Right atrium auricular region (tissue), 2 donors: Measurements from ENCODE around the gene RHOB. TPM values are rescaled to one million over a fixed set of nuclear protein-coding genes. Genes with fewer than 3 reads are reported as not detected.

Experiments used
- DNase-seq: peaks from one replicate; pipeline ENCODE4 v3.0.0-alpha.2; 2019; ENCODE audit warnings: low spot score
- H3K27ac ChIP-seq, 2 donors: fragments of 200-600 bp; sonication (generic); 1 replicate in 1 of 2; 2 replicates in 1 of 2; pipeline ENCODE4 v1.5.1; 2016 to 2019
- H3K27me3 ChIP-seq, 2 donors: fragments of 200-600 bp; sonication (generic); one replicate each; pipeline versions ENCODE4 v1.5.1 to v1.6.0; 2017 to 2019
- H3K36me3 ChIP-seq: fragments of 200-600 bp; sonication (generic); one replicate; pipeline ENCODE4 v1.5.1; 2016
- H3K4me1 ChIP-seq, 2 donors: fragments of 200-600 bp; sonication (generic); one replicate each; pipeline versions ENCODE4 v1.5.1 to v1.6.0; 2017 to 2019
- H3K4me3 ChIP-seq, 2 donors: fragments of 200-600 bp; sonication (generic); 1 replicate in 1 of 2; 2 replicates in 1 of 2; pipeline ENCODE4 v1.5.1; 2017 to 2019; ENCODE audit warnings: mild to moderate bottlenecking in 1 of 2, moderate library complexity in 1 of 2
- H3K9me3 ChIP-seq, 2 donors: fragments of 200-600 bp; sonication (generic); one replicate each; pipeline ENCODE4 v1.5.1; 2019
- CTCF ChIP-seq, 2 donors: fragments of 200-600 bp; sonication (generic); IDR thresholded peaks; one replicate each; pipeline ENCODE4 v1.5.1; 2019; ENCODE audit warnings: antibody characterized with exemption in 2 of 2
- total RNA-seq, 2 donors: library from RNA; depleted of rRNA; stranded (reverse); fragments of >200 nt; gene quantifications; one replicate each; pipeline ENCODE4 v1.1.0, GENCODE V29; 2016

RHOB gene
- total RNA-seq = 100 to 1,000 TPM; 471 to 664 TPM

- Histone ChIP-seq H3K4me3 (peak within 1 kb of the TSS; percentile 92 to 95), H3K27ac (peak within 1 kb of the TSS; percentile 99), H3K9me3 (no peaks in the 10 kb centered on the region), H3K27me3 (no peaks in the 10 kb centered on the region), H3K36me3 (peaks cover 29% of the 10 kb centered on the region), H3K4me1 (peaks cover 0 to 49% of the 10 kb centered on the region in 2 donors)
- TF ChIP-seq CTCF (IDR thresholded peaks at IDR 0.05) = no peak
- peak; percentile 100 for DNase-seq
Measured at GRCh38 chr2:20446917-20447436, at the start of gene RHOB. TSS of gene RHOB (plus strand) at chr2:20447074. CDS start at chr2:20447466, 392 bp downstream.

GRCh38 chr2:20397811-20398447 lies 48.9 kb upstream of the RHOB start:
- Histone ChIP-seq H3K4me1 (no peaks in the 10 kb centered on the region), H3K9me3 (no peaks in the 10 kb centered on the region), H3K27me3 (no peaks in the 10 kb centered on the region), H3K4me3 (no peak overlapping the region), H3K27ac (no peak overlapping the region), H3K36me3 (no peaks in the 10 kb centered on the region)
- peak; percentile 55 for DNase-seq
- no peak for TF ChIP-seq CTCF (IDR thresholded peaks at IDR 0.05)

GRCh38 chr2:20398956-20399567 lies 47.8 kb upstream of the RHOB start:
- TF ChIP-seq CTCF (IDR thresholded peaks at IDR 0.05) = no peak
- no peaks in the 10 kb centered on the region for H3K4me1 ChIP-seq
- H3K9me3 ChIP-seq = no peaks in the 10 kb centered on the region
- H3K27ac ChIP-seq = no peak overlapping the region
- no peaks in the 10 kb centered on the region for H3K27me3 ChIP-seq
- DNase-seq = peak; percentile 43
- H3K4me3 ChIP-seq = no peak overlapping the region
- H3K36me3 ChIP-seq = no peaks in the 10 kb centered on the region

DNA sequence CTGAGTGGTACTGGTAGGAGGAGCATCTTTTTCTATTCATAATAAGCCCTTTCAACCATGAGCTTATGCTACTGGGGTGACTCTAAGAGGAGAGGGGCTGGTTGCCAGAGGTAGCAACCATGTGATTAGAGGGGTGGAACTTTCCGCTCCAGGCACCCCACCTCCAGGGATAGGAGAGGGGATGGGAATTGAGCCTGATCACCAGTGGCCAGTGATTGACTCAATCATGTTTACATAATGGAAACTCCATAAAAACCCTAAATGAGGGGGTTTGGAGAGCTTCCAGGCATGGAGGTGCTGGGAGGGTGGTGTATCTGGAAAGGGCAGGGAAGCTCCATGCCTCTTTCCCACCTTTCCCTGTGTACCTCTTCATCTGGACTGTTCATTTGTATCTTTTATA lies 46.6 kb upstream of the RHOB start:
- Histone ChIP-seq H3K4me3 (no peak overlapping the region), H3K9me3 (no peaks in the 10 kb centered on the region), H3K27me3 (no peaks in the 10 kb centered on the region), H3K36me3 (no peaks in the 10 kb centered on the region), H3K4me1 (no peaks in the 10 kb centered on the region), H3K27ac (no peak overlapping the region)
- peak; percentile 7 for DNase-seq
- TF ChIP-seq CTCF (IDR thresholded peaks at IDR 0.05) = no peak

- no peak overlapping the region for H3K27ac ChIP-seq
Measured at GRCh38 chr2:20400787-20401488, 45.9 kb upstream of the RHOB start.

More at GRCh38 chr2:20400787-20401488, 45.9 kb upstream of the RHOB start:
- no peak overlapping the region for H3K4me3 ChIP-seq
- H3K27me3 ChIP-seq = no peaks in the 10 kb centered on the region
- no peaks in the 10 kb centered on the region for H3K36me3 ChIP-seq
- peak; percentile 57 for DNase-seq
- H3K4me1 ChIP-seq = no peaks in the 10 kb centered on the region
- no peak for TF ChIP-seq CTCF (IDR thresholded peaks at IDR 0.05)
- H3K9me3 ChIP-seq = no peaks in the 10 kb centered on the region
